ENCODE data around the gene PTGDR2. TPM values are rescaled to one million over a fixed set of nuclear protein-coding genes. Genes with fewer than 3 reads are reported as not detected.

Gene PTGDR2
- total and polyA plus RNA-seq, 9 of the 15 experiments (the other 6 are each of a cell fraction or from before 2014, with no cell fraction given): 0.51 to 2.6 (median 1.6) TPM

GRCh38 chr11:60801194-60801593 lies 54.6 kb downstream of the PTGDR2 start:
- no peak overlapping the region for H3K4me3 ChIP-seq
- no peaks in the 10 kb centered on the region for H3K4me1 ChIP-seq (replicated peaks in 1 of 2; ENCODE audit: control insufficient read depth in 2 of 2, insufficient read depth in 2 of 2, low read length in 2 of 2)
- FAIRE-seq: no peak
- H4K20me1 ChIP-seq (replicated peaks; ENCODE audit: control insufficient read depth, insufficient read depth, low read length): 0 out of 2 replicates have a peak, but pooled peaks cover 3% of the 10 kb centered on the region
- no peaks in the 10 kb centered on the region for H3K79me2 ChIP-seq (ENCODE audit: control insufficient read depth, insufficient read depth, low read length)
- no TSS peak for BruUV-seq (replicated peaks)
- no peak overlapping the region for H3K4me2 ChIP-seq (ENCODE audit: insufficient read depth, low read length)
- H2AFZ ChIP-seq (ENCODE audit: low read depth, low read length): no peak overlapping the region
- intact Hi-C loops (cut with micrococcal nuclease): no loop called here
- H3K9me3 ChIP-seq (replicated peaks; ENCODE audit: control insufficient read depth, insufficient read depth, low read depth, low read length): no peaks in the 10 kb centered on the region
- no peak for DNase-seq (ENCODE audit: extremely low read depth in 1 of 4, low spot score in 3 of 4)
- ChIA-PET POLR2A (no interaction called here), CTCF (ENCODE audit: low intra/inter-chr PET ratio) (no interaction called here)
- H3K36me3 ChIP-seq (ENCODE audit: control insufficient read depth, insufficient read depth, low read length): no peaks in the 10 kb centered on the region
- H3K9me1 ChIP-seq (ENCODE audit: control insufficient read depth, insufficient read depth, low read length): no peaks in the 10 kb centered on the region
- ATAC-seq: no peak
- 5% methylated on average over 10 of the region's 10 CpGs for WGBS (ENCODE audit: insufficient coverage, low coverage, missing lambda C conversion rate)
- no peak overlapping the region for H3K27ac ChIP-seq (ENCODE audit: extremely low read depth, low read depth, low read length)
- peaks cover 32 to 64% of the 10 kb centered on the region in 2 experiments for H3K27me3 ChIP-seq (ENCODE audit: control insufficient read depth in 2 of 2, insufficient read depth in 2 of 2, low read length in 2 of 2)
- H3K9ac ChIP-seq (ENCODE audit: insufficient read depth in 1 of 2, low read depth in 2 of 2, low read length in 2 of 2): no peak overlapping the region
- in situ Hi-C loops (cut with MboI): no loop called here
- TF ChIP-seq PHF20 (IDR thresholded peaks at IDR 0.05; ENCODE audit: partially characterized antibody) (no peak), CHAMP1 (IDR thresholded peaks at IDR 0.05) (no peak), CEBPZ (IDR thresholded peaks at IDR 0.05; ENCODE audit: borderline replicate concordance, low read depth, low read length) (no peak), CBFA2T2 (conservative IDR thresholded peaks at IDR 0.05) (no peak), PML (IDR thresholded peaks at IDR 0.05; ENCODE audit: low read length) (no peak), E4F1 (CRISPR knock-in tag; IDR thresholded peaks at IDR 0.05; ENCODE audit: borderline replicate concordance) (no peak), MTF1 (CRISPR knock-in tag; IDR thresholded peaks at IDR 0.05; ENCODE audit: borderline replicate concordance) (no peak), SAFB2 (IDR thresholded peaks at IDR 0.05; ENCODE audit: borderline replicate concordance, low read depth, low read length, severe bottlenecking) (no peak), ZNF518B (CRISPR knock-in tag; IDR thresholded peaks at IDR 0.05) (no peak), BCOR (IDR thresholded peaks at IDR 0.05) (no peak), TGIF2 (CRISPR knock-in tag; IDR thresholded peaks at IDR 0.05) (no peak)

Data from K562 (cell line).